ENCODE results near the gene PXDN. TPM values are rescaled to one million over a fixed set of nuclear protein-coding genes. Genes with fewer than 3 reads are reported as not detected.

The PXDN gene
- total RNA-seq, 1 donor from 2014 or later: 576 TPM

GRCh38 chr2:1658394-1659151 lies 85.7 kb downstream of the PXDN start:
- TF ChIP-seq CTCF (IDR thresholded peaks at IDR 0.05): no peak
- Mint-ChIP-seq H3K27ac (ENCODE audit: unreplicated experiment) (peak overlapping the region; percentile 87), H3K4me1 (ENCODE audit: low read depth) (peaks cover 8% of the 10 kb centered on the region), H3K27me3 (ENCODE audit: low read depth) (no peaks in the 10 kb centered on the region), H3K36me3 (ENCODE audit: low read depth) (peaks cover 36% of the 10 kb centered on the region), H3K9me3 (ENCODE audit: low read depth) (no peaks in the 10 kb centered on the region), H3K4me3 (ENCODE audit: unreplicated experiment) (no peak overlapping the region)
- DNase-seq (ENCODE audit: low spot score): peak; percentile 89

GRCh38 chr2:1656961-1657841 lies 87.1 kb downstream of the PXDN start:
- Mint-ChIP-seq H3K27ac (ENCODE audit: unreplicated experiment) (no peak overlapping the region), H3K36me3 (ENCODE audit: low read depth) (peaks cover 30% of the 10 kb centered on the region), H3K4me3 (ENCODE audit: unreplicated experiment) (no peak overlapping the region), H3K9me3 (ENCODE audit: low read depth) (no peaks in the 10 kb centered on the region), H3K27me3 (ENCODE audit: low read depth) (no peaks in the 10 kb centered on the region), H3K4me1 (ENCODE audit: low read depth) (peaks cover 8% of the 10 kb centered on the region)
- peak; percentile 76 for DNase-seq (ENCODE audit: low spot score)
- TF ChIP-seq CTCF (IDR thresholded peaks at IDR 0.05): no peak

GRCh38 chr2:1656326-1656960 lies 87.9 kb downstream of the PXDN start:
- no peaks in the 10 kb centered on the region for H3K27me3 Mint-ChIP-seq (ENCODE audit: low read depth)
- H3K4me1 Mint-ChIP-seq (ENCODE audit: low read depth): peaks cover 8% of the 10 kb centered on the region
- H3K27ac Mint-ChIP-seq (ENCODE audit: unreplicated experiment): no peak overlapping the region
- peaks cover 27% of the 10 kb centered on the region for H3K36me3 Mint-ChIP-seq (ENCODE audit: low read depth)
- no peak overlapping the region for H3K4me3 Mint-ChIP-seq (ENCODE audit: unreplicated experiment)
- TF ChIP-seq CTCF (IDR thresholded peaks at IDR 0.05): peak; percentile 32
- DNase-seq (ENCODE audit: low spot score): peak; percentile 43
- H3K9me3 Mint-ChIP-seq (ENCODE audit: low read depth): no peaks in the 10 kb centered on the region

GRCh38 chr2:1655461-1655860 lies 88.9 kb downstream of the PXDN start:
- DNase-seq (ENCODE audit: low spot score): peak; percentile 64
- Mint-ChIP-seq H3K27ac (ENCODE audit: unreplicated experiment) (no peak overlapping the region), H3K4me1 (ENCODE audit: low read depth) (peaks cover 8% of the 10 kb centered on the region), H3K36me3 (ENCODE audit: low read depth) (peaks cover 22% of the 10 kb centered on the region), H3K9me3 (ENCODE audit: low read depth) (no peaks in the 10 kb centered on the region), H3K4me3 (ENCODE audit: unreplicated experiment) (no peak overlapping the region), H3K27me3 (ENCODE audit: low read depth) (no peaks in the 10 kb centered on the region)
- no peak for TF ChIP-seq CTCF (IDR thresholded peaks at IDR 0.05)

All from chondrocyte (in vitro differentiated cells).